GM12872 (cell line): Measurements from ENCODE around the gene TOMM5.

ENCODE experiments used
- CTCF ChIP-seq: IDR thresholded peaks from 3 replicates; pipeline ENCODE4 v1.5.1; 2011; ENCODE audit warnings: low read depth, mild to moderate bottlenecking, low read length, moderate library complexity; ENCODE audit not compliant: insufficient read depth

The TOMM5 gene

DNA sequence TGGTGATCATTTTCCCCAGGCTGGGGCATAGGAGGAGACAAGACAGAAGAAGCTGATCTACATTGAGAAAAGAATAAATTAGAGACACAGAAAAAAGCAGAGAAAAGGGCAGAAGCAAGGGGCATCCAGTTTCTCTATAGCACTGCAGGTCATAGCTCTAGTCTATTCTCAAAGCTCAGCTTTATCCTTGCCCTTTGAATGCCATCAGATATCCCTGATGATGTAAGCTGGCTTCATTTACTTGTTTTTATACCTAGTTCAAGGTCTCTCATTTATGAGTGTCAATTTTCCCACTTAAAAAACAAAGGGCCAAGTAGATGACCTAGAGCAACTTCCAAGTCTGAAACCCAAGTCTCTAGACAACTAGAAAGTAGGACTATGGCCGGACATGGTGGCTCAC is 48.9 kb downstream of the TOMM5 start:
- no peak for TF ChIP-seq CTCF

GRCh38 chr9:37542895-37543294 is 49.5 kb downstream of the TOMM5 start:
- no peak for TF ChIP-seq CTCF

DNA sequence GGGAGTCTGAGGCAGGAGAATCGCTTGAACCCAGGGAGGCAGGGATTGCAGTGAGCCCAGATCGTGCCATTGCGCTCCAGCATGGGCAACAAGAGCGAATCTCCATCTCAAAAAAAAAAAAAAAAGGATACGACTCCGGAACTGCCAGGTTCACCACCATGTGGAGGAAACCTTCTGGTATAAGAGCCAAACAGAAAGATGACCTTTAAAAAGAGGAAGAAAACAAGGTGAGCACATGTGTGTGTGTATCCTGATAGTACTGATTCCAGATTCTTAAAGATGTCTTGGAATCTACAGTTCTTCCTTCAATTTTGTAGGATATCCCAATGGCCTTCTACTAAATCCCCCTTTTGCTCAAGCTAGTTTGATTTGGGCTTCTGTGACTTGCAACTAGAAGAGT is 49.9 kb downstream of the TOMM5 start:
- no peak for TF ChIP-seq CTCF

- no peak for TF ChIP-seq CTCF
Measured at GRCh38 chr9:37541465-37541864, 50.9 kb downstream of the TOMM5 start.

DNA sequence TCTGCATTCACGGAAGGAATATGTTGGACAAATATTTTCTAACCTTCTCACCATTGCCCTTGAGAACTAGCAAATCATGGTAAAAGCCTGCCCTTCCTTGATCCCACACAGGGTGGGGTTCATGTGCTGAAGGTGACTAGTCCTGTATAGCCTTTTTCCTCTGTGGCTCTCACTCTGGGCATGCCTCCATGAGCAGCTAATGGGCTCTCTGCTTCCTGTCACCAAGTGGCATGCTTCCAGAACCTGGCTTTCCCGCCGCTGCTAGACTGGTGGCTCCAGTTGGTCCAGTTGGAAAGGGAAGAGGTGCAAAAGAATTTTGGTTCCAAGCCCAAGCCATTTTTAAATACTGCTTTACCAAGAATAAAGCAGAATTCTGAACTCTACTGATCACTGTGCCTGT is 51.8 kb downstream of the TOMM5 start:
- TF ChIP-seq CTCF: no peak

DNA sequence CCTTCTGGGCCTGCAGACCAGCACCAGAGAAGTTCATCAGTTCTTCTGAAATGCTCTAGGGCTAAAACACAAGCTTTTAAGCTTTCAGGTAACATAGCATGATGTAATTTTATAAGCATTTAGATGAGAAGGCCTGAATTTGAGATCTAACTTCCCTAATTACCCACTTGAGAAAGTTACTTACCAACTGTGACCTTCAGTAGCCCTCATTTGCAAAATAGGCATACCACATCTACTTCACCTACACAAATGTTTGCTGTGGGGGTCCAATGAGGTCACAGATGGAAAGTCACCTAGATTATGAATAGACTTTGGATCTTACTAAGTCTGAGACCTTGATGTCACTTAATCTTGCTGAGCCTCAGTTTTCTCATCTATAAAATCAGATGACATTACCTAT is 52.8 kb downstream of the TOMM5 start:
- TF ChIP-seq CTCF: no peak
